H9 (cell line): ENCODE results near the gene FOLR3. TPM values are rescaled to one million over a fixed set of nuclear protein-coding genes. Genes with fewer than 3 reads are reported as not detected.
"Not testable (repeated sequence)": the region's sequence is repeated elsewhere in the genome, so short reads cannot be mapped to it uniquely, and the experiment has no call there.

Source experiments
- DNase-seq: peaks from one replicate; pipeline ENCODE4 v3.0.0-alpha.2; 2017
- H2AFZ ChIP-seq: one replicate; pipeline ENCODE4 v1.6.1; 2013; ENCODE audit warnings: mild to moderate bottlenecking, low read length, control low read depth, moderate library complexity
- H2AK5ac ChIP-seq: 2 replicates; pipeline ENCODE4 v1.6.1; 2013; ENCODE audit warnings: low read length, control low read depth, mixed read lengths; ENCODE audit not compliant: insufficient read length
- H2BK120ac ChIP-seq: one replicate; pipeline ENCODE4 v1.6.1; 2013; ENCODE audit warnings: low read depth, mild to moderate bottlenecking, low read length, control low read depth, inconsistent platforms; ENCODE audit not compliant: poor library complexity, severe bottlenecking
- H2BK12ac ChIP-seq: 2 replicates; pipeline ENCODE4 v1.6.1; 2013; ENCODE audit warnings: low read length, control low read depth, mixed read lengths, low read depth; ENCODE audit not compliant: insufficient read length
- H2BK15ac ChIP-seq: 2 replicates; pipeline ENCODE4 v1.6.1; 2013; ENCODE audit warnings: low read depth, low read length, control low read depth
- H2BK20ac ChIP-seq: one replicate; pipeline ENCODE4 v1.6.1; 2013; ENCODE audit warnings: low read depth, mild to moderate bottlenecking, low read length, control low read depth, inconsistent platforms; ENCODE audit not compliant: poor library complexity, severe bottlenecking
- H2BK5ac ChIP-seq: 2 replicates; pipeline ENCODE4 v1.6.1; 2013; ENCODE audit warnings: low read length, control low read depth, mixed read lengths; ENCODE audit not compliant: insufficient read length
- H3K14ac ChIP-seq: 2 replicates; pipeline ENCODE4 v1.6.1; 2013; ENCODE audit warnings: low read length, control low read depth; ENCODE audit not compliant: insufficient read depth
- H3K18ac ChIP-seq: 2 replicates; pipeline ENCODE4 v1.6.1; 2013; ENCODE audit warnings: low read depth, mild to moderate bottlenecking, mixed read lengths, low read length, control low read depth; ENCODE audit not compliant: insufficient read length
- H3K23ac ChIP-seq: 2 replicates; pipeline ENCODE4 v1.6.1; 2013; ENCODE audit warnings: low read length, control low read depth, mixed read lengths, low read depth; ENCODE audit not compliant: insufficient read length
- H3K23me2 ChIP-seq: 2 replicates; pipeline ENCODE4 v1.6.1; 2013; ENCODE audit warnings: low read depth, mild to moderate bottlenecking, mixed read lengths, low read length, control low read depth; ENCODE audit not compliant: insufficient read length, poor library complexity, severe bottlenecking
- H3K27ac ChIP-seq: 2 replicates; pipeline ENCODE4 v1.5.1; 2013; ENCODE audit warnings: low read length, control low read depth, mixed read lengths, low read depth; ENCODE audit not compliant: insufficient read length
- H3K27me3 ChIP-seq: 2 replicates; pipeline ENCODE4 v1.6.1; 2013; ENCODE audit warnings: low read length, control low read depth, inconsistent platforms; ENCODE audit not compliant: insufficient read depth
- H3K4ac ChIP-seq: 2 replicates; pipeline ENCODE4 v1.6.1; 2013; ENCODE audit warnings: low read depth, mild to moderate bottlenecking, control low read depth, inconsistent platforms, low read length, moderate library complexity
- H3K4me1 ChIP-seq: 2 replicates; pipeline ENCODE4 v1.6.1; 2013; ENCODE audit warnings: low read length, control low read depth, inconsistent platforms; ENCODE audit not compliant: insufficient read depth
- H3K4me2 ChIP-seq: 2 replicates; pipeline ENCODE4 v1.6.1; 2013; ENCODE audit warnings: low read length, control low read depth, mixed read lengths; ENCODE audit not compliant: insufficient read length, insufficient read depth
- H3K56ac ChIP-seq: 2 replicates; pipeline ENCODE4 v1.6.1; 2013; ENCODE audit warnings: low read depth, mild to moderate bottlenecking, mixed read lengths, low read length, control low read depth; ENCODE audit not compliant: insufficient read length
- H3K79me1 ChIP-seq: 2 replicates; pipeline ENCODE4 v1.6.1; 2013; ENCODE audit warnings: low read depth, mild to moderate bottlenecking, moderate library complexity, low read length, control low read depth, inconsistent platforms; ENCODE audit not compliant: insufficient read depth, poor library complexity, severe bottlenecking
- H3K79me2 ChIP-seq: 2 replicates; pipeline ENCODE4 v1.6.1; 2013; ENCODE audit warnings: low read length, control low read depth, inconsistent platforms; ENCODE audit not compliant: insufficient read depth
- H3K9ac ChIP-seq: 2 replicates; pipeline ENCODE4 v1.6.1; 2013; ENCODE audit warnings: low read length, control low read depth, mixed read lengths; ENCODE audit not compliant: insufficient read length; ENCODE audit errors: extremely low read depth
- H3K9me3 ChIP-seq: one replicate; pipeline ENCODE4 v1.6.1; 2013; ENCODE audit warnings: low read depth, low read length, inconsistent platforms; ENCODE audit not compliant: control insufficient read depth
- H3T11ph ChIP-seq: one replicate; pipeline ENCODE4 v1.6.1; 2013; ENCODE audit warnings: mild to moderate bottlenecking, low read length, control low read depth, inconsistent platforms
- H4K20me1 ChIP-seq: one replicate; pipeline ENCODE4 v1.6.1; 2013; ENCODE audit not compliant: control insufficient read depth, insufficient read length, insufficient read depth
- H4K5ac ChIP-seq: 2 replicates; pipeline ENCODE4 v1.6.1; 2013; ENCODE audit warnings: low read depth, mild to moderate bottlenecking, mixed read lengths, low read length, control low read depth; ENCODE audit not compliant: insufficient read length
- H4K8ac ChIP-seq: replicated peaks from 2 replicates; pipeline ENCODE4 v1.6.1; 2013; ENCODE audit warnings: low read length, control low read depth, mixed read lengths, low read depth; ENCODE audit not compliant: insufficient read length
- H4K91ac ChIP-seq: 2 replicates; pipeline ENCODE4 v1.6.1; 2013; ENCODE audit warnings: low read depth, mild to moderate bottlenecking, moderate library complexity, mixed read lengths, low read length, control low read depth; ENCODE audit not compliant: insufficient read length
- H3K27ac Mint-ChIP-seq, 3 experiments: 2 replicates in 2 of 3; 3 replicates in 1 of 3; pipeline ENCODE4 v1.8.0; 2020 to 2021; ENCODE audit warnings: mixed read lengths in 3 of 3, mild to moderate bottlenecking in 1 of 3, moderate library complexity in 1 of 3
- H3K27me3 Mint-ChIP-seq: 2 replicates; pipeline ENCODE4 v1.8.0; 2021; ENCODE audit warnings: low read depth, mild to moderate bottlenecking, moderate library complexity, mixed read lengths
- H3K36me3 Mint-ChIP-seq, 3 experiments: 2 replicates in 2 of 3; 3 replicates in 1 of 3; pipeline ENCODE4 v1.8.0; 2020 to 2021; ENCODE audit warnings: low read depth in 3 of 3, mixed read lengths in 3 of 3; ENCODE audit not compliant: insufficient read depth in 1 of 3
- H3K4me1 Mint-ChIP-seq, 2 experiments: 2 replicates each; pipeline ENCODE4 v1.8.0; 2020; ENCODE audit warnings: mixed read lengths in 2 of 2
- H3K4me3 Mint-ChIP-seq, 2 experiments: 2 replicates in 1 of 2; 3 replicates in 1 of 2; pipeline ENCODE4 v1.8.0; 2020 to 2021; ENCODE audit warnings: mild to moderate bottlenecking in 2 of 2, mixed read lengths in 2 of 2, moderate library complexity in 1 of 2
- H3K9me3 Mint-ChIP-seq, 2 experiments: 2 replicates in 1 of 2; 3 replicates in 1 of 2; pipeline ENCODE4 v1.8.0; 2020; ENCODE audit warnings: mild to moderate bottlenecking in 2 of 2, mixed read lengths in 2 of 2, moderate library complexity in 1 of 2
- WGBS: extraction: QIAGEN DNeasy Blood & Tissue Kit; methylation state at CpG from one replicate; pipeline ENCODE4 v1.1.7; 2013; ENCODE audit warnings: missing lambda C conversion rate, low lambda C conversion rate, mixed read lengths; ENCODE audit not compliant: insufficient read length; ENCODE audit errors: extremely low coverage; 5-methylcytosine and 5-hydroxymethylcytosine counted together
- total RNA-seq: library from RNA; stranded (reverse); gene quantifications from 2 replicates; pipeline ENCODE4 v1.2.1, GENCODE V29; 2021

FOLR3 gene
- total RNA-seq, 1 experiment from 2014 or later = not detected

DNA sequence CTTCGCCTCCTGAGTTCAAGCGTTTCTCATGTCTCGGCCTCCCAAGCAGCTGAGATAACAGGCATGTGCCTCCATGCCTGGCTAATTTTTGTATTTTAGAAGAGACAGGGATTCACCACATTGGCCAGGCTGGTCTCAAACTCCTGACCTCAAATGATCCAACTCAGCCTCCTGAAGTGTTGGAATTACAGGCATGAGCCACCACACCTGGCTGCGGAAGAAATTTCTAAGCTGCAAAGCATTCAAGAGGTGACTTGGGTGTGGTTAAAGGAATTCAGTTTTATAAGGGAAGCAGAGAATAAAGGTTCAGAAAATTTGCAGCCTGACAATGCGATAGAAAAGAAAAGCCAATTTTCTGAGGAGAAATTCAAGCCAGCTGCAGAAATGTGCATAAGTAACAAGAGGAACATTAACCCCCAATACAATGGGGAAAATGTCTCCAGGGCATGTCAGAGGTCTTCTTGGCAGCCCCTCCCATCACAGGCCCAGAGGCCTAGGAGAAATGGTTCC, 33.6 kb downstream of the FOLR3 start:
- H3K9me3 Mint-ChIP-seq = peaks cover 6 to 14% of the 10 kb centered on the region in 2 experiments
- not testable (repeated sequence) for H3K4me1 ChIP-seq, H3K27me3 ChIP-seq, H2BK120ac ChIP-seq, H3K9me3 ChIP-seq, H3K18ac ChIP-seq, H2AK5ac ChIP-seq, H3K56ac ChIP-seq, H3K23me2 ChIP-seq, H3K27ac Mint-ChIP-seq, H4K5ac ChIP-seq, H4K91ac ChIP-seq, H3K23ac ChIP-seq, H3K4ac ChIP-seq, H3K4me2 ChIP-seq, H3K4me1 Mint-ChIP-seq, H2AFZ ChIP-seq, H2BK5ac ChIP-seq, H3K79me1 ChIP-seq, H3K36me3 Mint-ChIP-seq, H3K14ac ChIP-seq, H2BK20ac ChIP-seq, H3K9ac ChIP-seq, H3K4me3 Mint-ChIP-seq, H3T11ph ChIP-seq, H3K27me3 Mint-ChIP-seq, H2BK12ac ChIP-seq, H4K20me1 ChIP-seq, H3K27ac ChIP-seq, DNase-seq, H2BK15ac ChIP-seq, H4K8ac ChIP-seq, H3K79me2 ChIP-seq
- no CpG with 5 or more reads among the region's 5 CpGs for WGBS

GRCh38 chr11:72169754-72170153, 34.2 kb downstream of the FOLR3 start:
- H2AK5ac ChIP-seq, H2BK5ac ChIP-seq, H3K36me3 Mint-ChIP-seq, H2BK20ac ChIP-seq, H4K91ac ChIP-seq, H3K4me3 Mint-ChIP-seq, H3T11ph ChIP-seq, H4K8ac ChIP-seq, H3K9me3 ChIP-seq, H3K23ac ChIP-seq, H3K18ac ChIP-seq, H3K4me1 ChIP-seq, H2BK120ac ChIP-seq, DNase-seq, H3K27ac Mint-ChIP-seq, H4K20me1 ChIP-seq, H2AFZ ChIP-seq, H3K9ac ChIP-seq, H2BK15ac ChIP-seq, H3K56ac ChIP-seq, H3K4me1 Mint-ChIP-seq, H3K79me2 ChIP-seq, H3K14ac ChIP-seq, H3K23me2 ChIP-seq, H2BK12ac ChIP-seq, H3K27ac ChIP-seq, H3K4ac ChIP-seq, H4K5ac ChIP-seq, H3K4me2 ChIP-seq, H3K27me3 Mint-ChIP-seq, H3K27me3 ChIP-seq, H3K79me1 ChIP-seq: not testable (repeated sequence)
- no CpG with 5 or more reads among the region's 3 CpGs for WGBS
- peaks cover 6 to 12% of the 10 kb centered on the region in 2 experiments for H3K9me3 Mint-ChIP-seq
